HepG2 (cell line): Measurements from ENCODE around the gene CIAO2A. TPM values are rescaled to one million over a fixed set of nuclear protein-coding genes. Genes with fewer than 3 reads are reported as not detected.

ENCODE experiments used
- BRD4 ChIP-seq: sonication (generic); formaldehyde crosslinking; IDR thresholded peaks from 2 replicates; pipeline ENCODE4 v1.4.0; 2020; ENCODE audit warnings: missing genetic modification reagents
- CBX2 ChIP-seq, 2 experiments: fragments of 200-600 bp in 1 of 2; sonication (generic); formaldehyde crosslinking in 1 of 2; IDR thresholded peaks; 2 replicates each; pipeline versions ENCODE4 v1.7.0 to v1.8.1; 2018 to 2022; ENCODE audit warnings: low read depth in 2 of 2, low read length in 1 of 2, mild to moderate bottlenecking in 1 of 2, missing genetic modification reagents in 1 of 2
- FOXO1 ChIP-seq: sonication (generic); formaldehyde crosslinking; IDR thresholded peaks from 2 replicates; pipeline ENCODE4 v1.4.0; 2020; ENCODE audit warnings: missing genetic modification reagents
- HMG20B ChIP-seq: conservative IDR thresholded peaks from 2 replicates; pipeline ENCODE4 v1.6.1; 2016; ENCODE audit warnings: missing genetic modification reagents, missing compliant biosample characterization
- HOXA9 ChIP-seq: sonication (generic); formaldehyde crosslinking; IDR thresholded peaks from 2 replicates; pipeline ENCODE4 v1.8.1; 2022; ENCODE audit warnings: missing genetic modification reagents, mild to moderate bottlenecking, moderate library complexity, borderline replicate concordance
- KMT2A ChIP-seq: sonication (generic); formaldehyde crosslinking; IDR thresholded peaks from 2 replicates; pipeline ENCODE4 v1.4.0; 2020; ENCODE audit warnings: missing genetic modification reagents
- MAFG ChIP-seq: sonication (generic); formaldehyde crosslinking; IDR thresholded peaks from 2 replicates; pipeline ENCODE4 v1.5.1; 2020; ENCODE audit warnings: mild to moderate bottlenecking, missing genetic modification reagents
- MIER3 ChIP-seq: IDR thresholded peaks from 2 replicates; pipeline ENCODE4 v1.6.1; 2016; ENCODE audit warnings: missing compliant biosample characterization, borderline replicate concordance
- PCBP2 ChIP-seq: fragments of 200-400 bp; formaldehyde crosslinking; optimal IDR thresholded peaks from 2 replicates; pipeline ENCODE3; 2018; ENCODE audit warnings: low read length, low read depth; ENCODE audit not compliant: poor library complexity, severe bottlenecking
- POLR2AphosphoS2 ChIP-seq: IDR thresholded peaks from 2 replicates; pipeline ENCODE4 v1.6.1; 2011; ENCODE audit warnings: low read depth, low read length, improper control_type of control experiment
- RAD51 ChIP-seq: fragments of 450-650 bp; IDR thresholded peaks from 2 replicates; pipeline ENCODE4 v1.6.1; 2016; ENCODE audit warnings: borderline replicate concordance
- RFX5 ChIP-seq: IDR thresholded peaks from 2 replicates; pipeline ENCODE4 v1.6.1; 2011; ENCODE audit warnings: low read depth, low read length, improper control_type of control experiment
- SAP130 ChIP-seq: IDR thresholded peaks from 2 replicates; pipeline ENCODE4 v1.6.1; 2016; ENCODE audit warnings: low read depth
- SIN3B ChIP-seq: fragments of 150-350 bp; IDR thresholded peaks from 2 replicates; pipeline ENCODE4 v1.6.1; 2014; ENCODE audit warnings: low read length
- SOX13 ChIP-seq, 3 experiments: fragments of 450-650 bp in 1 of 3; sonication (generic) in 1 of 3; formaldehyde crosslinking in 1 of 3; IDR thresholded peaks in 2 of 3; conservative IDR thresholded peaks in 1 of 3; 2 replicates each; pipeline versions ENCODE4 v1.5.0 to v1.6.1; 2016 to 2020; ENCODE audit warnings: antibody characterized with exemption in 1 of 3, mild to moderate bottlenecking in 1 of 3, missing compliant biosample characterization in 1 of 3, missing genetic modification reagents in 1 of 3, moderate library complexity in 1 of 3
- SOX6 ChIP-seq, 2 experiments: fragments of 450-650 bp in 1 of 2; sonication (generic) in 1 of 2; formaldehyde crosslinking in 1 of 2; IDR thresholded peaks; 2 replicates each; pipeline versions ENCODE4 v1.4.0 to v1.6.1; 2017 to 2020; ENCODE audit warnings: antibody characterized with exemption in 1 of 2, mild to moderate bottlenecking in 1 of 2, missing genetic modification reagents in 1 of 2
- TAF15 ChIP-seq: fragments of 200-400 bp; formaldehyde crosslinking; IDR thresholded peaks from one replicate; pipeline ENCODE4 v1.6.1; 2018; ENCODE audit warnings: mild to moderate bottlenecking, low read depth, low read length; ENCODE audit not compliant: poor library complexity, severe bottlenecking
- TCF12 ChIP-seq, 2 experiments: fragments of 450-650 bp in 1 of 2; sonication (generic) in 1 of 2; formaldehyde crosslinking in 1 of 2; IDR thresholded peaks; 2 replicates each; pipeline versions ENCODE4 v1.6.1 to v1.8.0; 2017 to 2022; ENCODE audit warnings: antibody characterized with exemption in 1 of 2, mild to moderate bottlenecking in 1 of 2, missing genetic modification reagents in 1 of 2, moderate library complexity in 1 of 2
- TFE3 ChIP-seq: IDR thresholded peaks from 2 replicates; pipeline ENCODE4 v1.6.1; 2016
- ZMAT5 ChIP-seq: sonication (generic); formaldehyde crosslinking; IDR thresholded peaks from 2 replicates; pipeline ENCODE4 v1.5.0; 2020; ENCODE audit warnings: mild to moderate bottlenecking, low read depth, missing genetic modification reagents, borderline replicate concordance
- ZNF251 ChIP-seq: sonication (generic); formaldehyde crosslinking; IDR thresholded peaks from 2 replicates; pipeline ENCODE4 v1.9.0; 2021; ENCODE audit warnings: mild to moderate bottlenecking, missing genetic modification reagents
- ZNF253 ChIP-seq: sonication (generic); formaldehyde crosslinking; IDR thresholded peaks from 2 replicates; pipeline ENCODE4 v1.8.0; 2022; ENCODE audit warnings: mild to moderate bottlenecking, missing genetic modification reagents, borderline replicate concordance
- ZNF264 ChIP-seq: sonication (generic); formaldehyde crosslinking; IDR thresholded peaks from 2 replicates; pipeline ENCODE4 v1.4.0; 2020; ENCODE audit warnings: missing genetic modification reagents
- ZNF530 ChIP-seq: sonication (generic); formaldehyde crosslinking; IDR thresholded peaks from 2 replicates; pipeline ENCODE4 v1.5.0; 2020; ENCODE audit warnings: low read depth, mild to moderate bottlenecking, missing genetic modification reagents
- ZNF614 ChIP-seq: IDR thresholded peaks from 2 replicates; pipeline ENCODE4 v1.6.1; 2018; ENCODE audit warnings: missing biosample characterization, missing genetic modification reagents, inconsistent platforms, borderline replicate concordance
- ZNF777 ChIP-seq: sonication (generic); formaldehyde crosslinking; IDR thresholded peaks from 2 replicates; pipeline ENCODE4 v1.4.0; 2020; ENCODE audit warnings: missing genetic modification reagents
- ZNF784 ChIP-seq: sonication (generic); formaldehyde crosslinking; IDR thresholded peaks from 2 replicates; pipeline ENCODE4 v1.5.1; 2020; ENCODE audit warnings: missing genetic modification reagents, mild to moderate bottlenecking, borderline replicate concordance
- polyA plus RNA-seq, 8 experiments: library from polyadenylated mRNA; depleted of rRNA in 3 of 8; stranded (reverse) in 7 of 8; unstranded in 1 of 8; fragments of >200 nt; fragmentation: Illumina TruSeq in 4 of 8; extraction: Trizol in 4 of 8; gene quantifications; 2 replicates each; pipeline versions ENCODE4 v1.2.1 to v1.2.3, GENCODE V29; 2011 to 2016; ENCODE audit warnings: low read depth in 4 of 8, missing spikeins in 1 of 8, mixed read lengths in 1 of 8; ENCODE audit not compliant: insufficient read depth in 1 of 8
- total RNA-seq, 5 experiments: library from RNA; depleted of rRNA; stranded (reverse); fragments of >200 nt; fragmentation: Illumina TruSeq; extraction: Trizol; gene quantifications; 2 replicates each; pipeline ENCODE4 v1.2.3, GENCODE V29; 2016; ENCODE audit warnings: low read depth in 1 of 5

CIAO2A gene
- total and polyA plus RNA-seq, 2 of the 13 experiments (the other 11 are each of a cell fraction or from before 2014, with no cell fraction given), result 83.0 to 100 TPM

GRCh38 chr15:64112073-64112772 is 18.6 kb upstream of the CIAO2A start (continued):
- no peak for TF ChIP-seq ZNF784 (CRISPR knock-in tag)
- TF ChIP-seq FOXO1 (CRISPR knock-in tag), result no peak
- TF ChIP-seq ZNF251 (CRISPR knock-in tag), result no peak
- no peak for TF ChIP-seq SOX6 (IDR thresholded peaks at IDR 0.05)
- TF ChIP-seq SOX6 (CRISPR knock-in tag; IDR thresholded peaks at IDR 0.05), result peak; percentile 32; the same call in 1 of the 2 replicates
- TF ChIP-seq ZNF530 (CRISPR knock-in tag), result no peak
- no peak for TF ChIP-seq HMG20B (CRISPR knock-in tag)
- TF ChIP-seq MAFG, result peak; percentile 91
- TF ChIP-seq ZNF264 (CRISPR knock-in tag), result no peak
- TF ChIP-seq BRD4, result no peak
- no peak for TF ChIP-seq ZNF614
- TF ChIP-seq POLR2AphosphoS2, result no peak
- peak; percentile 66; the same call in 1 of the 2 replicates for TF ChIP-seq RFX5
- no peak for TF ChIP-seq KMT2A (CRISPR knock-in tag)
- TF ChIP-seq ZNF777 (CRISPR knock-in tag), result no peak
- TF ChIP-seq RAD51, result no peak
- TF ChIP-seq ZMAT5 (CRISPR knock-in tag), result no peak
- TF ChIP-seq SAP130 (CRISPR knock-in tag), result peak; percentile 81
- no peak for TF ChIP-seq ZNF253
- TF ChIP-seq SOX13 (IDR thresholded peaks at IDR 0.05), result no peak
- TF ChIP-seq SOX13 (CRISPR knock-in tag; conservative IDR thresholded peaks at IDR 0.05 in 1 of 2, IDR thresholded peaks at IDR 0.05 in 1 of 2), result peak in 1 of 2 experiments; percentile 30; a peak in 1 of 4 replicates
- TF ChIP-seq TAF15, result no peak
- TF ChIP-seq PCBP2, result no peak
- no peak for TF ChIP-seq HOXA9
- 0 out of 2 replicates have a peak, but pooled peaks have one; percentile 32 for TF ChIP-seq TFE3 (CRISPR knock-in tag)
- TF ChIP-seq TCF12 (IDR thresholded peaks at IDR 0.05), result no peak
- TF ChIP-seq TCF12 (CRISPR knock-in tag; IDR thresholded peaks at IDR 0.05), result no peak
- TF ChIP-seq CBX2 (IDR thresholded peaks at IDR 0.05; ENCODE audit: low read depth, low read length), result no peak
- TF ChIP-seq CBX2 (CRISPR knock-in tag; IDR thresholded peaks at IDR 0.05; ENCODE audit: low read depth), result no peak
- TF ChIP-seq MIER3 (CRISPR knock-in tag), result no peak
- TF ChIP-seq SIN3B, result no peak
